Osteocyte (in vitro differentiated cells): ENCODE data around the gene IFI27. TPM values are rescaled to one million over a fixed set of nuclear protein-coding genes. Genes with fewer than 3 reads are reported as not detected.

ENCODE experiments used
- DNase-seq: peaks from one replicate; pipeline ENCODE4 v3.0.0; 2021; ENCODE audit warnings: mixed read lengths; ENCODE audit not compliant: unreplicated experiment; ENCODE audit errors: extremely low spot score
- H3K27ac Mint-ChIP-seq: one replicate; pipeline ENCODE4 v1.8.0; 2021; ENCODE audit warnings: mild to moderate bottlenecking, mixed read lengths; ENCODE audit not compliant: unreplicated experiment
- H3K27me3 Mint-ChIP-seq: one replicate; pipeline ENCODE4 v1.8.0; 2021; ENCODE audit warnings: mixed read lengths; ENCODE audit not compliant: unreplicated experiment
- H3K36me3 Mint-ChIP-seq: one replicate; pipeline ENCODE4 v1.8.0; 2021; ENCODE audit warnings: mixed read lengths; ENCODE audit not compliant: unreplicated experiment
- H3K4me1 Mint-ChIP-seq: one replicate; pipeline ENCODE4 v1.8.0; 2021; ENCODE audit warnings: mixed read lengths; ENCODE audit not compliant: unreplicated experiment
- H3K4me3 Mint-ChIP-seq: one replicate; pipeline ENCODE4 v1.8.0; 2021; ENCODE audit warnings: mild to moderate bottlenecking, moderate library complexity, mixed read lengths; ENCODE audit not compliant: unreplicated experiment
- H3K9me3 Mint-ChIP-seq: one replicate; pipeline ENCODE4 v1.8.0; 2021; ENCODE audit warnings: mixed read lengths; ENCODE audit not compliant: unreplicated experiment
- total RNA-seq: library from RNA; stranded (reverse); gene quantifications from 2 replicates; pipeline ENCODE4 v1.2.1, GENCODE V29; 2021
- TF ChIP-seq, protein P1 (sequence below): fragments of 200-600 bp; sonication (generic); IDR thresholded peaks from 2 replicates; pipeline ENCODE4 v1.5.0; 2021; ENCODE audit warnings: antibody characterized with exemption, mild to moderate bottlenecking, moderate library complexity

IFI27 gene
- total RNA-seq, 1 donor from 2014 or later = 2.6 TPM

DNA sequence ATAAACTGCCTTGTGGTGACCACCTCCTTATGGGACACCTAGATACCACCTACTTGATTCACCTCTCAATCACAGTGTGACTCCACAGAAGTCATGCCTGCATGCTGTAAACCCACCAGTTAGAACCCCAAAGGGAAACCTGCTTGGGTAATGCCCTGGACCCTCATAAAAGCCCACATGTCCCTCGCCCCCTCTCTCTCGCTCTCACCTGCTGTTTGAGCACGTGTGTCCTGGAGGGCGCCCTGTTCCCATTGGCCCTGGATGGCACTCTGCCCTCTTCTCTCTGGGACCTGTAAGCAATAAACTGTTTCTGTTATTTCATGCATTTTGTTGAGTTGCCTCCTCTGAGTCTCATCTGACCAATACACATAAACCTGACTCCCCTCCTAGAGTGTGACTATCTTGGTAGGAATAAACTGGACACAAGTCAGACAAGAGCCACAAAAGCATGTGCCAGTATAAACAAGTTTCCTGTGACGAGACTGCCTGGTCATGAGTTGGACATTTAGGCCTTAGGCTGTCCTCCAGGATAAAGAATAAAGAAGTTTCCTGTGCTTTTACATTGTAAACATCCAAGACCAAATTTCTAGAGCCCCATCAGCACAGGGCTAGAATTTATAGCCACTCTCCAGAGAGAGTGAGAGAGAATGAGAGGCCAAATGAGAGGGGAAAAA lies 10.3 kb downstream of the IFI27 start:
- TF ChIP-seq, protein P1, sequence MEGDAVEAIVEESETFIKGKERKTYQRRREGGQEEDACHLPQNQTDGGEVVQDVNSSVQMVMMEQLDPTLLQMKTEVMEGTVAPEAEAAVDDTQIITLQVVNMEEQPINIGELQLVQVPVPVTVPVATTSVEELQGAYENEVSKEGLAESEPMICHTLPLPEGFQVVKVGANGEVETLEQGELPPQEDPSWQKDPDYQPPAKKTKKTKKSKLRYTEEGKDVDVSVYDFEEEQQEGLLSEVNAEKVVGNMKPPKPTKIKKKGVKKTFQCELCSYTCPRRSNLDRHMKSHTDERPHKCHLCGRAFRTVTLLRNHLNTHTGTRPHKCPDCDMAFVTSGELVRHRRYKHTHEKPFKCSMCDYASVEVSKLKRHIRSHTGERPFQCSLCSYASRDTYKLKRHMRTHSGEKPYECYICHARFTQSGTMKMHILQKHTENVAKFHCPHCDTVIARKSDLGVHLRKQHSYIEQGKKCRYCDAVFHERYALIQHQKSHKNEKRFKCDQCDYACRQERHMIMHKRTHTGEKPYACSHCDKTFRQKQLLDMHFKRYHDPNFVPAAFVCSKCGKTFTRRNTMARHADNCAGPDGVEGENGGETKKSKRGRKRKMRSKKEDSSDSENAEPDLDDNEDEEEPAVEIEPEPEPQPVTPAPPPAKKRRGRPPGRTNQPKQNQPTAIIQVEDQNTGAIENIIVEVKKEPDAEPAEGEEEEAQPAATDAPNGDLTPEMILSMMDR = no peak
- Mint-ChIP-seq H3K4me1 (peaks cover 16% of the 10 kb centered on the region), H3K36me3 (no peaks in the 10 kb centered on the region), H3K4me3 (no peak overlapping the region), H3K27me3 (peaks cover 11% of the 10 kb centered on the region), H3K9me3 (peaks cover 6% of the 10 kb centered on the region), H3K27ac (peak overlapping the region; percentile 29)
- no peak for DNase-seq

- Mint-ChIP-seq H3K27ac (peak overlapping the region; percentile 29), H3K9me3 (peaks cover 6% of the 10 kb centered on the region)
Observed at GRCh38 chr14:94121485-94121884, 10.9 kb downstream of the IFI27 start.

GRCh38 chr14:94122438-94122837 lies 11.9 kb downstream of the IFI27 start:
- Mint-ChIP-seq H3K9me3 (peaks cover 6% of the 10 kb centered on the region), H3K36me3 (no peaks in the 10 kb centered on the region), H3K4me3 (no peak overlapping the region), H3K27me3 (no peaks in the 10 kb centered on the region), H3K27ac (no peak overlapping the region), H3K4me1 (peaks cover 16% of the 10 kb centered on the region)
- DNase-seq = peak; percentile 57
- TF ChIP-seq, protein P1 = no peak

More at GRCh38 chr14:94121485-94121884, 10.9 kb downstream of the IFI27 start:
- no peaks in the 10 kb centered on the region for H3K36me3 Mint-ChIP-seq
- TF ChIP-seq, protein P1 = no peak
- no peak for DNase-seq
- peaks cover 16% of the 10 kb centered on the region for H3K4me1 Mint-ChIP-seq
- no peak overlapping the region for H3K4me3 Mint-ChIP-seq
- H3K27me3 Mint-ChIP-seq = peaks cover 7% of the 10 kb centered on the region

DNA sequence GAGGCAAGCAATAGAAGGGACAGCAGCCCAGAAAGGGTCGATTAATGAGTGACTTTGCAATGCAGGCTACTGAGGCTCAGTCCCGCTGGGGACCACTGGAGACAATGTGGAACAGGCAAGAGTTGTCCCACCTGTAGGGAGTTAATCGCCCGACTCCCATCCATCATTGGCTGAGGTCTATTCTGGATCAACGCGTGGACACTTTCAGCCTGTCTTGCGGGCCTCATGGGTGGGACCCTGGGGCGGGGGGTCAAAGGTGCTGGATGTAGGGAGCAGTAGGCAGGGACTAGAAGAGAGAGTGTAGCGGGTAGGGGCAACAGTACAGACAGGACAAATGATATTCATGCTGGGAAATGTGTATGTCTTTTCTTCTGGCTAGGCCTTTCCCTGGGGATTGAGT lies 12.8 kb downstream of the IFI27 start:
- TF ChIP-seq, protein P1 = no peak
- no peak overlapping the region for H3K4me3 Mint-ChIP-seq
- no peaks in the 10 kb centered on the region for H3K36me3 Mint-ChIP-seq
- H3K9me3 Mint-ChIP-seq = peaks cover 6% of the 10 kb centered on the region
- peak; percentile 77 for DNase-seq
- H3K4me1 Mint-ChIP-seq = peaks cover 16% of the 10 kb centered on the region
- H3K27me3 Mint-ChIP-seq = no peaks in the 10 kb centered on the region
- no peak overlapping the region for H3K27ac Mint-ChIP-seq

- TF ChIP-seq, protein P1 = no peak
- Mint-ChIP-seq H3K36me3 (no peaks in the 10 kb centered on the region), H3K27me3 (no peaks in the 10 kb centered on the region), H3K9me3 (peaks cover 6% of the 10 kb centered on the region), H3K4me3 (no peak overlapping the region), H3K4me1 (peaks cover 21% of the 10 kb centered on the region), H3K27ac (no peak overlapping the region)
- DNase-seq = no peak
Observed at GRCh38 chr14:94123868-94124267, 13.3 kb downstream of the IFI27 start.
